Astrocyte (in vitro differentiated cells and primary cell): ENCODE results near the gene AP5S1. TPM values are rescaled to one million over a fixed set of nuclear protein-coding genes. Genes with fewer than 3 reads are reported as not detected.
A peak's percentile ranks its signal among the peaks of the same experiment; 100 is the strongest.

Source experiments
- DNase-seq: peaks from one replicate; pipeline ENCODE4 v3.0.0-alpha.2; 2010; ENCODE audit warnings: low read depth
- FAIRE-seq: peaks from 2 replicates; lab custom pipeline; 2011; peaks lifted over from hg19 to GRCh38; lab: Jason Lieb, UNC
- H2AFZ ChIP-seq: 2 replicates; pipeline ENCODE4 v1.6.0; 2012; ENCODE audit warnings: low read depth, low read length, inconsistent platforms
- H3K27ac ChIP-seq: 2 replicates; pipeline ENCODE4 v1.5.1; 2011; ENCODE audit warnings: low read depth, low read length, inconsistent platforms
- H3K27me3 ChIP-seq: 2 replicates; pipeline ENCODE4 v1.6.0; 2011; ENCODE audit warnings: low read length, inconsistent platforms; ENCODE audit not compliant: insufficient read depth
- H3K36me3 ChIP-seq: 2 replicates; pipeline ENCODE4 v1.5.1; 2011; ENCODE audit warnings: low read length, inconsistent platforms; ENCODE audit not compliant: insufficient read depth
- H3K4me1 ChIP-seq: 2 replicates; pipeline ENCODE4 v1.5.1; 2011; ENCODE audit warnings: low read length, inconsistent platforms; ENCODE audit not compliant: insufficient read depth
- H3K4me2 ChIP-seq: 2 replicates; pipeline ENCODE4 v1.6.0; 2012; ENCODE audit warnings: low read length, inconsistent platforms
- H3K4me3 ChIP-seq: 2 replicates; pipeline ENCODE4 v1.5.1; 2011; ENCODE audit warnings: low read depth, mild to moderate bottlenecking, low read length, inconsistent platforms; ENCODE audit not compliant: insufficient read depth
- H3K79me2 ChIP-seq: 2 replicates; pipeline ENCODE4 v1.6.0; 2012; ENCODE audit warnings: mild to moderate bottlenecking, low read length, inconsistent platforms; ENCODE audit not compliant: insufficient read depth
- H3K9ac ChIP-seq: 2 replicates; pipeline ENCODE4 v1.6.0; 2012; ENCODE audit warnings: mild to moderate bottlenecking, low read length, inconsistent platforms
- H3K9me3 ChIP-seq: 2 replicates; pipeline ENCODE4 v1.5.1; 2012; ENCODE audit warnings: low read depth, mild to moderate bottlenecking, low read length, inconsistent platforms; ENCODE audit not compliant: insufficient read depth
- H4K20me1 ChIP-seq: 2 replicates; pipeline ENCODE4 v1.6.0; 2012; ENCODE audit warnings: low read length, inconsistent platforms; ENCODE audit not compliant: insufficient read depth
- H3K27ac Mint-ChIP-seq: one replicate; pipeline ENCODE4 v1.8.0; 2021; ENCODE audit warnings: mild to moderate bottlenecking, mixed read lengths; ENCODE audit not compliant: unreplicated experiment
- H3K27me3 Mint-ChIP-seq: one replicate; pipeline ENCODE4 v1.8.0; 2021; ENCODE audit warnings: low read depth, mixed read lengths; ENCODE audit not compliant: unreplicated experiment
- H3K36me3 Mint-ChIP-seq: one replicate; pipeline ENCODE4 v1.8.0; 2021; ENCODE audit warnings: low read depth, mixed read lengths; ENCODE audit not compliant: unreplicated experiment
- H3K4me1 Mint-ChIP-seq: one replicate; pipeline ENCODE4 v1.8.0; 2021; ENCODE audit warnings: low read depth, mixed read lengths; ENCODE audit not compliant: unreplicated experiment
- H3K4me3 Mint-ChIP-seq: one replicate; pipeline ENCODE4 v1.8.0; 2021; ENCODE audit warnings: mild to moderate bottlenecking, moderate library complexity, mixed read lengths; ENCODE audit not compliant: unreplicated experiment
- H3K9me3 Mint-ChIP-seq: one replicate; pipeline ENCODE4 v1.8.0; 2021; ENCODE audit warnings: mild to moderate bottlenecking, mixed read lengths; ENCODE audit not compliant: unreplicated experiment
- CTCF ChIP-seq: IDR thresholded peaks from 2 replicates; pipeline ENCODE4 v1.5.1; 2011; ENCODE audit warnings: low read depth, mild to moderate bottlenecking, inconsistent platforms, low read length, moderate library complexity; ENCODE audit not compliant: insufficient read depth
- EZH2 ChIP-seq: IDR thresholded peaks from 2 replicates; pipeline ENCODE4 v1.6.1; 2012; ENCODE audit warnings: mild to moderate bottlenecking, low read length, inconsistent platforms; ENCODE audit not compliant: insufficient read depth
- total RNA-seq: library from RNA; stranded (reverse); gene quantifications from 2 replicates; pipeline ENCODE4 v1.2.1, GENCODE V29; 2021

The AP5S1 gene
- total RNA-seq, 1 donor from 2014 or later, result 12.6 TPM

GRCh38 chr20:3797592-3798372 is 22.6 kb upstream of the AP5S1 start:
- Histone ChIP-seq H4K20me1 (peaks cover 6% of the 10 kb centered on the region), H3K4me2 (peak overlapping the region; percentile 89), H3K36me3 (peaks cover 12% of the 10 kb centered on the region), H3K4me1 (peaks cover 30% of the 10 kb centered on the region), H3K4me3 (peak overlapping the region; percentile 73), H3K27me3 (no peaks in the 10 kb centered on the region), H3K27ac (peak overlapping the region; percentile 13), H3K79me2 (peaks cover 34% of the 10 kb centered on the region), H3K9ac (peak overlapping the region; percentile 87), H2AFZ (no peak overlapping the region), H3K9me3 (no peaks in the 10 kb centered on the region)
- peak overlapping the region; percentile 58 for H3K4me3 Mint-ChIP-seq
- H3K27me3 Mint-ChIP-seq, result no peaks in the 10 kb centered on the region
- peak overlapping the region; percentile 30 for H3K27ac Mint-ChIP-seq
- peaks cover 11% of the 10 kb centered on the region for H3K36me3 Mint-ChIP-seq
- H3K9me3 Mint-ChIP-seq, result no peaks in the 10 kb centered on the region
- peaks cover 11% of the 10 kb centered on the region for H3K4me1 Mint-ChIP-seq
- no peak for DNase-seq
- TF ChIP-seq EZH2 (no peak), CTCF (no peak)
- FAIRE-seq, result no peak

GRCh38 chr20:3798373-3798768 is 22.0 kb upstream of the AP5S1 start:
- FAIRE-seq (no peak), DNase-seq (no peak)
- Mint-ChIP-seq H3K4me3 (no peak overlapping the region), H3K27me3 (no peaks in the 10 kb centered on the region), H3K9me3 (no peaks in the 10 kb centered on the region), H3K36me3 (peaks cover 17% of the 10 kb centered on the region), H3K4me1 (peaks cover 11% of the 10 kb centered on the region), H3K27ac (peak overlapping the region; percentile 34)
- no peak overlapping the region for H3K4me3 ChIP-seq
- H4K20me1 ChIP-seq, result peaks cover 6% of the 10 kb centered on the region
- H3K27me3 ChIP-seq, result no peaks in the 10 kb centered on the region
- H3K4me2 ChIP-seq, result peak overlapping the region; percentile 89
- H3K9me3 ChIP-seq, result no peaks in the 10 kb centered on the region
- no peak for TF ChIP-seq CTCF
- TF ChIP-seq EZH2, result no peak
- H3K36me3 ChIP-seq, result peaks cover 16% of the 10 kb centered on the region
- H3K4me1 ChIP-seq, result peaks cover 30% of the 10 kb centered on the region
- H3K9ac ChIP-seq, result no peak overlapping the region
- no peak overlapping the region for H3K27ac ChIP-seq
- peaks cover 34% of the 10 kb centered on the region for H3K79me2 ChIP-seq
- no peak overlapping the region for H2AFZ ChIP-seq

- H2AFZ ChIP-seq, result no peak overlapping the region
- Mint-ChIP-seq H3K27ac (peak overlapping the region; percentile 66), H3K4me1 (peaks cover 11% of the 10 kb centered on the region), H3K27me3 (no peaks in the 10 kb centered on the region), H3K4me3 (no peak overlapping the region), H3K9me3 (no peaks in the 10 kb centered on the region), H3K36me3 (peaks cover 22% of the 10 kb centered on the region)
- TF ChIP-seq EZH2 (no peak), CTCF (no peak)
- H4K20me1 ChIP-seq, result peaks cover 6% of the 10 kb centered on the region
- FAIRE-seq, result no peak
- H3K9ac ChIP-seq, result no peak overlapping the region
- H3K36me3 ChIP-seq, result peaks cover 17% of the 10 kb centered on the region
- H3K27ac ChIP-seq, result no peak overlapping the region
- H3K79me2 ChIP-seq, result peaks cover 34% of the 10 kb centered on the region
- DNase-seq, result no peak
- peaks cover 30% of the 10 kb centered on the region for H3K4me1 ChIP-seq
- no peaks in the 10 kb centered on the region for H3K27me3 ChIP-seq
- H3K4me2 ChIP-seq, result no peak overlapping the region
- H3K9me3 ChIP-seq, result no peaks in the 10 kb centered on the region
- H3K4me3 ChIP-seq, result no peak overlapping the region
These were observed 21.5 kb upstream of the AP5S1 start for GRCh38 chr20:3798908-3799248.
